Adrenal gland (tissue), 5 donors: ENCODE measurements around the gene OTUD6A.

ENCODE experiments used
- POLR2A ChIP-seq, 2 donors: fragments of 450-650 bp; IDR thresholded peaks; one replicate each; pipeline ENCODE4 v1.6.1; 2017; ENCODE audit warnings: antibody characterized with exemption in 2 of 2, mild to moderate bottlenecking in 2 of 2, moderate library complexity in 1 of 2
- TF ChIP-seq, protein P1 (sequence below), 6 experiments: fragments of 450-650 bp in 4 of 6; fragments of 200-600 bp in 2 of 6; sonication (generic) in 1 of 6; IDR thresholded peaks; 1 replicate in 5 of 6; 2 replicates in 1 of 6; pipeline versions ENCODE4 v1.5.1 to v1.8.0; 2016 to 2021; ENCODE audit warnings: antibody characterized with exemption in 6 of 6, mild to moderate bottlenecking in 2 of 6, moderate library complexity in 1 of 6
- donor health status: DM: no; HTN: no; CAD: no.

DNA sequence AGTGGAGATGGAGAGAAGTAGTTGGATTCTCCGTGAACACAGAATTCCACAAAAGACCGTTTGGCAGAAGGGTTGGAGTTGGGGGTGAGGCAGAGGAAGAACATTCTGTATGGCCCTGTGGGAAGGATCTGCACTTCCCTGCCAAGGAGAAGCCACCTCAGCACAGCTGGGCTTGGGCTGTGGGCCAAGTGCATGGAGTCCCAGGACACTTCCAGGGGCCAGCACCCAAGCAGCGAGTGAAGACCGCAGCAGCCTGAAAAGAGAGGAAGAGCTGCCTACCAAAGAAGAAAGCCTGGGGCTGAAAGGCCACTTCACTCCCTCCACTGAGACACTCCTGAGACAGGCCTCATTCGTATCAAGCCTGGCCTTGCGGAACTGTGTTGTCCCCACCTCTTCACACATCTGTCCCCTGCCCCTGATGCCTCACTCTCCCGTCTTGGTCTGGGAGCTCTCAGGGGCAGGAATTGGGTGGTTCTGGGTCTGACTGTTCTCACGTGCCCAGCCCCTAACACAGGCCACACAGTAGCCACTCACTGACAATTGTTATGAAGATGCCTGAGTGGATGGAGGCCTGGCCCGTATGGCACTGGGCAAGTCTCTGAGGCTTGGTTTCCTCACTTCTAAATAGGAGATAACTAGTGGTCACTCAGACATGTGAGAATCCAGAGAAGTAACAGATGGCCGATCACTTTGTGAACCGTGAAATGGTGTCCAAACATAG, 9.2 kb upstream of the OTUD6A start:
- TF ChIP-seq, protein P1, sequence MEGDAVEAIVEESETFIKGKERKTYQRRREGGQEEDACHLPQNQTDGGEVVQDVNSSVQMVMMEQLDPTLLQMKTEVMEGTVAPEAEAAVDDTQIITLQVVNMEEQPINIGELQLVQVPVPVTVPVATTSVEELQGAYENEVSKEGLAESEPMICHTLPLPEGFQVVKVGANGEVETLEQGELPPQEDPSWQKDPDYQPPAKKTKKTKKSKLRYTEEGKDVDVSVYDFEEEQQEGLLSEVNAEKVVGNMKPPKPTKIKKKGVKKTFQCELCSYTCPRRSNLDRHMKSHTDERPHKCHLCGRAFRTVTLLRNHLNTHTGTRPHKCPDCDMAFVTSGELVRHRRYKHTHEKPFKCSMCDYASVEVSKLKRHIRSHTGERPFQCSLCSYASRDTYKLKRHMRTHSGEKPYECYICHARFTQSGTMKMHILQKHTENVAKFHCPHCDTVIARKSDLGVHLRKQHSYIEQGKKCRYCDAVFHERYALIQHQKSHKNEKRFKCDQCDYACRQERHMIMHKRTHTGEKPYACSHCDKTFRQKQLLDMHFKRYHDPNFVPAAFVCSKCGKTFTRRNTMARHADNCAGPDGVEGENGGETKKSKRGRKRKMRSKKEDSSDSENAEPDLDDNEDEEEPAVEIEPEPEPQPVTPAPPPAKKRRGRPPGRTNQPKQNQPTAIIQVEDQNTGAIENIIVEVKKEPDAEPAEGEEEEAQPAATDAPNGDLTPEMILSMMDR (IDR thresholded peaks at IDR 0.05): no peak
- TF ChIP-seq POLR2A (IDR thresholded peaks at IDR 0.05): no peak
